Stimulated activated CD4-positive, alpha-beta T cell treated with anti-CD3 and anti-CD28 coated beads, Interleukin-4, amount 100 ng/mL, for 1 hour (primary cell): Measurements from ENCODE around the gene CSF3R.

Source experiments
- DNase-seq: peaks from one replicate; pipeline ENCODE4 v3.0.0-alpha.2; 2020

CSF3R gene

GRCh38 chr1:36482724-36483388 lies at the start of gene CSF3R:
Gene CSF3R (minus strand): TSS chr1:36482913. CDS start chr1:36479496, 3,417 bp downstream.
- DNase-seq: no peak

GRCh38 chr1:36531833-36532232 lies 49.1 kb upstream of the CSF3R start:
- no peak for DNase-seq

- DNase-seq: no peak
Measured at GRCh38 chr1:36530791-36531190, 48.1 kb upstream of the CSF3R start.

GRCh38 chr1:36530261-36530660 lies 47.5 kb upstream of the CSF3R start:
- DNase-seq: no peak

- no peak for DNase-seq
Measured at GRCh38 chr1:36529769-36530260, 47.1 kb upstream of the CSF3R start.

- DNase-seq: no peak
Measured at GRCh38 chr1:36528361-36529349, 45.9 kb upstream of the CSF3R start.

GRCh38 chr1:36525166-36525565 lies 42.5 kb upstream of the CSF3R start:
- DNase-seq: no peak

- DNase-seq: no peak
Measured at GRCh38 chr1:36524359-36525062, 41.8 kb upstream of the CSF3R start.

- peak; percentile 29 for DNase-seq
Measured at GRCh38 chr1:36523850-36524249, 41.1 kb upstream of the CSF3R start.

- no peak for DNase-seq
Measured at GRCh38 chr1:36523230-36523495, 40.5 kb upstream of the CSF3R start.

- DNase-seq: no peak
Measured at GRCh38 chr1:36522461-36523229, 39.9 kb upstream of the CSF3R start.

- DNase-seq: no peak
Measured at GRCh38 chr1:36522021-36522420, 39.3 kb upstream of the CSF3R start.

- no peak for DNase-seq
Measured at GRCh38 chr1:36520771-36521420, 38.2 kb upstream of the CSF3R start.

- no peak for DNase-seq
Measured at GRCh38 chr1:36520056-36520455, 37.3 kb upstream of the CSF3R start.

GRCh38 chr1:36517011-36517771 lies 34.5 kb upstream of the CSF3R start:
- no peak for DNase-seq

GRCh38 chr1:36516372-36517010 lies 33.8 kb upstream of the CSF3R start:
- DNase-seq: peak; percentile 40

GRCh38 chr1:36515315-36516138 lies 32.8 kb upstream of the CSF3R start:
- DNase-seq: no peak

GRCh38 chr1:36514501-36514900 lies 31.8 kb upstream of the CSF3R start:
- DNase-seq: no peak

- no peak for DNase-seq
Measured at GRCh38 chr1:36513676-36514473, 31.2 kb upstream of the CSF3R start.
